GM12878 (cell line): Measurements from ENCODE around the gene TLCD5. TPM values are rescaled to one million over a fixed set of nuclear protein-coding genes. Genes with fewer than 3 reads are reported as not detected.

Experiments used
- ATAC-seq: fragments of 200-7000 bp; cut with Tn5 transposase; 3 replicates; pipeline ENCODE4 v1.9.1; 2020; ENCODE audit warnings: mild to moderate bottlenecking, moderate library complexity
- BruUV-seq: library from RNA; stranded (reverse); fragments of 400-500 nt; replicated peaks from 2 replicates; lab custom pipeline; 2021; lab: Mats Ljungman, UMichigan
- CTCF ChIA-PET: fragments of 300-600 bp; sonication (Branson Sonifier 250); formaldehyde crosslinking; extraction: SDS; loops from one replicate; lab custom pipeline; 2021; ENCODE audit warnings: inconsistent platforms; lab: Yijun Ruan, JAX
- POLR2A ChIA-PET: fragments of 350-600 bp; formaldehyde crosslinking; extraction: SDS; loops from one replicate; lab custom pipeline; 2021; ENCODE audit warnings: inconsistent platforms; lab: Charles Lee
- RAD21 ChIA-PET: fragments of 300-600 bp; sonication (Branson Sonifier 250); formaldehyde crosslinking; loops from one replicate; lab custom pipeline; 2023; ENCODE audit warnings: antibody characterized with exemption; ENCODE audit not compliant: unreplicated experiment; lab: Charles Lee
- SMC1A ChIA-PET: fragments of 300-600 bp; sonication (Branson Sonifier 250); formaldehyde crosslinking; loops from one replicate; lab custom pipeline; 2023; ENCODE audit not compliant: unreplicated experiment, uncharacterized antibody; lab: Charles Lee
- DNase-seq: peaks from one replicate; pipeline ENCODE4 v3.0.0-alpha.2; 2011; ENCODE audit warnings: low read depth, low spot score
- FAIRE-seq: peaks from 3 replicates; lab custom pipeline; 2011; peaks lifted over from hg19 to GRCh38; lab: Jason Lieb, UNC
- H2AFZ ChIP-seq: 2 replicates; pipeline ENCODE4 v1.6.0; 2011; ENCODE audit warnings: low read depth, low read length, control low read depth; ENCODE audit not compliant: control insufficient read depth
- H3K27ac ChIP-seq: 2 replicates; pipeline ENCODE4 v1.5.1; 2011; ENCODE audit warnings: control low read depth; ENCODE audit not compliant: control insufficient read depth, insufficient read depth
- H3K27me3 ChIP-seq, 2 experiments: replicated peaks in 1 of 2; 2 replicates each; pipeline versions ENCODE4 v1.6.0 to v1.6.1; 2011; ENCODE audit warnings: low read length in 1 of 2; ENCODE audit not compliant: control insufficient read depth in 2 of 2, insufficient read depth in 2 of 2
- H3K36me3 ChIP-seq, 2 experiments: 2 replicates each; pipeline ENCODE4 v1.5.1; 2011; ENCODE audit warnings: low read length in 1 of 2; ENCODE audit not compliant: control insufficient read depth in 2 of 2, insufficient read depth in 2 of 2
- H3K4me1 ChIP-seq: 2 replicates; pipeline ENCODE4 v1.6.1; 2011; ENCODE audit warnings: mild to moderate bottlenecking, low read length, moderate library complexity, mixed read lengths; ENCODE audit not compliant: control insufficient read depth, insufficient read depth
- H3K4me2 ChIP-seq: 2 replicates; pipeline ENCODE4 v1.6.0; 2011; ENCODE audit warnings: control low read depth; ENCODE audit not compliant: control insufficient read depth, insufficient read depth
- H3K4me3 ChIP-seq: fragments of 200-600 bp; sonication (generic); 2 replicates; pipeline ENCODE4 v1.5.1; 2016
- H3K79me2 ChIP-seq: 2 replicates; pipeline ENCODE4 v1.6.0; 2011; ENCODE audit warnings: low read length; ENCODE audit not compliant: control insufficient read depth, insufficient read depth
- H3K9ac ChIP-seq: 2 replicates; pipeline ENCODE4 v1.8.0; 2011; ENCODE audit warnings: low read length, control low read depth, mixed read lengths; ENCODE audit not compliant: control insufficient read depth, insufficient read depth
- H3K9me3 ChIP-seq: replicated peaks from 3 replicates; pipeline ENCODE4 v1.5.1; 2011; ENCODE audit warnings: mild to moderate bottlenecking, low read length; ENCODE audit not compliant: control insufficient read depth, insufficient read depth
- H4K20me1 ChIP-seq: 2 replicates; pipeline ENCODE4 v1.6.0; 2011; ENCODE audit not compliant: control insufficient read depth, insufficient read depth
- BCL11A ChIP-seq: IDR thresholded peaks from 2 replicates; pipeline ENCODE4 v1.6.1; 2011; ENCODE audit warnings: low read depth, low read length
- BCLAF1 ChIP-seq: fragments of 450-650 bp; IDR thresholded peaks from 2 replicates; pipeline ENCODE4 v1.6.1; 2017; ENCODE audit warnings: antibody characterized with exemption, mild to moderate bottlenecking, moderate library complexity
- BHLHE40 ChIP-seq, 2 experiments: fragments of 450-650 bp in 1 of 2; IDR thresholded peaks; 2 replicates each; pipeline ENCODE4 v1.6.1; 2011 to 2017; ENCODE audit warnings: low read depth in 2 of 2, borderline replicate concordance in 1 of 2, improper control_type of control experiment in 1 of 2, low read length in 1 of 2, mild to moderate bottlenecking in 1 of 2
- CTCF ChIP-seq, 3 experiments: IDR thresholded peaks in 2 of 3; conservative IDR thresholded peaks in 1 of 3; 2 replicates each; pipeline ENCODE4 v1.5.1; 2011; ENCODE audit warnings: low read depth in 3 of 3, low read length in 3 of 3, mild to moderate bottlenecking in 3 of 3, control low read depth in 2 of 3, moderate library complexity in 2 of 3, inconsistent platforms in 1 of 3, mixed read lengths in 1 of 3; ENCODE audit not compliant: control insufficient read depth in 2 of 3, insufficient read depth in 1 of 3; ENCODE audit errors: extremely low read depth in 1 of 3
- E2F4 ChIP-seq: IDR thresholded peaks from 2 replicates; pipeline ENCODE4 v1.6.1; 2012; ENCODE audit warnings: low read depth, low read length, improper control_type of control experiment
- KAT2A ChIP-seq: conservative IDR thresholded peaks from 2 replicates; pipeline ENCODE4 v1.6.1; 2011; ENCODE audit warnings: low read depth, low read length; ENCODE audit not compliant: control insufficient read depth
- PKNOX1 ChIP-seq: fragments of 450-650 bp; IDR thresholded peaks from 2 replicates; pipeline ENCODE4 v1.6.1; 2016; ENCODE audit warnings: mild to moderate bottlenecking
- PML ChIP-seq: IDR thresholded peaks from 2 replicates; pipeline ENCODE4 v1.6.1; 2012; ENCODE audit warnings: low read length, inconsistent platforms
- POLR2AphosphoS2 ChIP-seq: IDR thresholded peaks from 2 replicates; pipeline ENCODE4 v1.6.1; 2011; ENCODE audit warnings: low read depth, mild to moderate bottlenecking, low read length, improper control_type of control experiment, moderate library complexity
- REST ChIP-seq: IDR thresholded peaks from 2 replicates; pipeline ENCODE4 v1.6.1; 2012; ENCODE audit warnings: mild to moderate bottlenecking, low read depth, low read length
- WGBS: methylation state at CpG from one replicate; pipeline ENCODE4 v1.1.6; 2016; ENCODE audit warnings: low lambda C conversion rate; ENCODE audit not compliant: insufficient replicate concordance, insufficient coverage; ENCODE audit errors: missing lambda C conversion rate; 5-methylcytosine and 5-hydroxymethylcytosine counted together
- in situ Hi-C: fragments of 300-500 bp; cut with MboI; formaldehyde crosslinking; loops from 9 replicates; pipeline ENCODE4 v1.14.3; 2018; ENCODE audit warnings: mixed read lengths
- intact Hi-C: fragments of 100-400 bp; cut with micrococcal nuclease; formaldehyde crosslinking; loops from one replicate; pipeline ENCODE4 v1.14.2; 2022; ENCODE audit not compliant: unreplicated experiment
- polyA plus RNA-seq, 11 experiments: library from polyadenylated mRNA; depleted of rRNA in 4 of 11; unstranded in 6 of 11; stranded (reverse) in 5 of 11; fragments of >200 nt; fragmentation: Nextera tagmentation in 4 of 11; fragmentation: Illumina TruSeq in 1 of 11; extraction: Ambion mirVana in 4 of 11; extraction: Trizol in 1 of 11; gene quantifications; 1 replicate in 1 of 11; 2 replicates in 10 of 11; pipeline versions ENCODE4 v1.2.1 to v1.2.3, GENCODE V29; 2011 to 2016; ENCODE audit warnings: inconsistent platforms in 2 of 11, missing spikeins in 2 of 11, low read depth in 1 of 11
- total RNA-seq, 4 experiments: library from RNA; depleted of rRNA in 3 of 4; stranded (reverse); fragments of >200 nt in 3 of 4; fragmentation: Illumina TruSeq in 1 of 4; extraction: Trizol in 1 of 4; gene quantifications; 2 replicates each; pipeline versions ENCODE4 v1.2.1 to v1.2.3, GENCODE V29; 2013 to 2021

TLCD5 gene
- total and polyA plus RNA-seq, 10 of the 15 experiments (the other 5 are each of a cell fraction or from before 2014, with no cell fraction given): 2.4 to 13.3 (median 3.2) TPM

- TF ChIP-seq BHLHE40 (IDR thresholded peaks at IDR 0.05; ENCODE audit: borderline replicate concordance in 1 of 2, low read depth in 2 of 2, low read length in 1 of 2) (no peak), PKNOX1 (no peak)
Measured at GRCh38 chr11:120333801-120334200, 8.7 kb downstream of the TLCD5 start (continued).

- Histone ChIP-seq H3K79me2 (peaks cover 28% of the 10 kb centered on the region), H3K4me2 (no peak overlapping the region), H3K27ac (no peak overlapping the region), H3K9ac (no peak overlapping the region), H3K9me3 (no peaks in the 10 kb centered on the region), H4K20me1 (peaks cover 2% of the 10 kb centered on the region), H3K4me3 (no peak overlapping the region), H3K4me1 (peaks cover 9% of the 10 kb centered on the region), H3K27me3 (no peaks in the 10 kb centered on the region), H3K36me3 (no peaks in the 10 kb centered on the region), H2AFZ (no peak overlapping the region)
- FAIRE-seq: no peak
- ATAC-seq: no peak
- no TSS peak for BruUV-seq
- intact Hi-C loops (loop anchor here (2.0 to 10.0 kb wide), 4 partner anchors 278 to 860 kb away; no protein-coding TSS in a partner anchor), in situ Hi-C loops (loop anchor here (10.0 kb wide), 1 partner anchor 620 kb away; no protein-coding TSS in a partner anchor)
- ChIA-PET RAD21 (interaction anchor here (0.6 to 2.7 kb wide), 14 partner anchors 8 to 618 kb away, joined by 3 to 10 read pairs (median 4); partner anchors contain the start of gene TLCD5), CTCF (interaction anchor here (0.8 to 3.9 kb wide), 34 partner anchors 7 to 860 kb away, joined by 3 to 40 read pairs (median 5); partner anchors contain the start of genes GRIK4 and TLCD5), POLR2A (interaction anchor here (1.6 kb wide), 1 partner anchor 70 kb away, joined by 4 read pairs; no protein-coding TSS in a partner anchor), SMC1A (interaction anchor here (0.6 to 4.5 kb wide), 27 partner anchors 8 to 593 kb away, joined by 3 to 32 read pairs (median 6); no protein-coding TSS in a partner anchor)
- 5% methylated on average over 1 of the region's 1 CpG for WGBS
- no peak for DNase-seq
- TF ChIP-seq E2F4 (no peak), PML (no peak), BCLAF1 (no peak), CTCF (IDR thresholded peaks at IDR 0.05 in 2 of 3, conservative IDR thresholded peaks at IDR 0.05 in 1 of 3; ENCODE audit: control insufficient read depth in 2 of 3, extremely low read depth in 1 of 3, insufficient read depth in 1 of 3, low read depth in 3 of 3, low read length in 3 of 3) (no peak), POLR2AphosphoS2 (no peak), KAT2A (no peak), BCL11A (no peak), REST (no peak)
Measured at GRCh38 chr11:120334332-120334731, 9.2 kb downstream of the TLCD5 start.
